ENCODE results near the gene BCKDHA.

DNA sequence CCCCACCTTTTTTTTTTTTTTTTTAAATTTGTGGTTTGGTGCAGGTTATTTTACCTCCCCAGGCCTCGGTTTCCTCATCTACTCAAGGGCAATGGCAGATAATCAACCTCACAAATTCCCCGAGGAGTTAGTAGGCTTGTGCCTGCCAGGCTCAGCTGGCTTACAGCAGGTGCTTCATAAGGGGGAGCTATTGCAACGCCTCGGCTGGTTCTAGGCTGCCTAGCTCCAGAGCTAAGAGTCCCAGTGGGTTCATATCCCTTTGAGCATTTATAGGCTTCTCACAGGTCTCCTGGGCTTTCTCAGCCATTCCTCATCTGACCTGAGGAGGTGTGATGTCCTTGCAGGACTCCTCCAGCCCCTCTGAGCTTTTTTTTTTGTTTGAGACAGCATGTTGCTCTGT lies 10.6 kb downstream of the BCKDHA start:
- TF ChIP-seq EZH2 (optimal IDR thresholded peaks at IDR 0.05; ENCODE audit: low read depth, low read length), result no peak
- TF ChIP-seq, protein P1, sequence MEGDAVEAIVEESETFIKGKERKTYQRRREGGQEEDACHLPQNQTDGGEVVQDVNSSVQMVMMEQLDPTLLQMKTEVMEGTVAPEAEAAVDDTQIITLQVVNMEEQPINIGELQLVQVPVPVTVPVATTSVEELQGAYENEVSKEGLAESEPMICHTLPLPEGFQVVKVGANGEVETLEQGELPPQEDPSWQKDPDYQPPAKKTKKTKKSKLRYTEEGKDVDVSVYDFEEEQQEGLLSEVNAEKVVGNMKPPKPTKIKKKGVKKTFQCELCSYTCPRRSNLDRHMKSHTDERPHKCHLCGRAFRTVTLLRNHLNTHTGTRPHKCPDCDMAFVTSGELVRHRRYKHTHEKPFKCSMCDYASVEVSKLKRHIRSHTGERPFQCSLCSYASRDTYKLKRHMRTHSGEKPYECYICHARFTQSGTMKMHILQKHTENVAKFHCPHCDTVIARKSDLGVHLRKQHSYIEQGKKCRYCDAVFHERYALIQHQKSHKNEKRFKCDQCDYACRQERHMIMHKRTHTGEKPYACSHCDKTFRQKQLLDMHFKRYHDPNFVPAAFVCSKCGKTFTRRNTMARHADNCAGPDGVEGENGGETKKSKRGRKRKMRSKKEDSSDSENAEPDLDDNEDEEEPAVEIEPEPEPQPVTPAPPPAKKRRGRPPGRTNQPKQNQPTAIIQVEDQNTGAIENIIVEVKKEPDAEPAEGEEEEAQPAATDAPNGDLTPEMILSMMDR (IDR thresholded peaks at IDR 0.05; ENCODE audit: low read length), result no peak
- TF ChIP-seq EZH2phosphoT487 (IDR thresholded peaks at IDR 0.05; ENCODE audit: low read length), result no peak

Measured in MM.1S (cell line).